Activated CD4-positive, CD25-positive, alpha-beta regulatory T cell (primary cell): ENCODE data around the gene STAT1.

Source experiments
- DNase-seq, 4 experiments: peaks; one replicate each; lab custom pipeline; 2025; lab: John Stamatoyannopoulos, UW

STAT1 gene

DNA sequence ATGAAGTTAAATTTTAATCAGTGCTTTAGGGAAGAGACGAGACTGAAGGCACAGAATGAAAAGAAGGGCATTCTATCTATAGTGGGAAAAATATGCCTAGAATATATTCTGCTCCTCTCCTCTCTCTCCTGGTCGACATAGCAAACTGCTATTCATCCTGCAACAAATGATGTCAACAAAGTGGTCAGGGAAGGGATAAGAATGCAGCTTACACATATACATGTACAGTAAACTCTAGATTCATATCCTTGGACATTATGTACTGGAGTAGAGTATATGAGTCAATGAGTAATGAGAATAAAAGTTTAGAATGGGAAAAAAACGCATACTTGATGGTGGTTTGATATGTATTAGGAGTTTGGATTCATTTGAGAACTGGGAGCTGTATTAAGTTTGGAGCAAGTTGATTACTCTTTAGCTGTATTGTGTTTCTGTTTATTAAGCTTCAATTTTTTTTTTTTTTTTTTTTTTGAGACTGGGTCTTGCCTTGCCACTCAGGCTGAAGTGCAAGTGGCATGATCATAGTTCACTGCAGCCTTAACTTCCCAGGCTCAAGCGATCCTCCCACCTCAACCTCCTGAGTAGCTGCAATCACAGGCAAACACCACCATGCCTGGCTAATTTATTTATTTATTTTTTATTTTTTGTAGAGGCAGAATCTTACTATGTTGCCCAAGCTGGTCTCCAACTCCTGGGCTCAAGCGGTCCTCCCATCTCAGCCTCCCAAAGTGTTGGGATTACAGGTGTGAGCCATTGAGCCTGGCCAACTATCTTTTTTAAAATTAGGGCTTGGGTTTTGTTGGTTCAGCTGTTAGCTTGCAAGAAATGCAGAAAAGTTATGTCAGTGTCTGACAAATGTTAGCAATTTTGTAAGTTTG lies 53.8 kb downstream of the STAT1 start:
- DNase-seq: no peak

DNA sequence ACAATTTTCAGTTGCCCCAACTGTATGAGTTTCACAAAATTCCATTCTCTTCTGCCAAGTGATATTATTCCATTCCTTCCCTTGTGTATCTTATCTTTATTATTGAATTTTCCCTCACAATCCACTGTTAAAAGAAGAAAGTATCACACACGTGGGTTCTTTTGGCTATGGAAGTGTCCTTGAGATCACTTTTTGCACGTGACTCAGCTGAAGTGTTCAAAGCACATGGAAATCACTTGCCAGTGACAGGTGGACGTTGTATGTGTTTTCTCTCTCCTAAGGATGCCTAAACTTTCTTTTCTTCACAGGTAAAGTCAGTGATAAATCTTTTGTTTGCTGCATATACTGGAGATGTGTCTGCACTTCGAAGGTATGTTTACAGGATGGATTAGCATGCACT lies 60.7 kb downstream of the STAT1 start:
- DNase-seq: no peak

DNA sequence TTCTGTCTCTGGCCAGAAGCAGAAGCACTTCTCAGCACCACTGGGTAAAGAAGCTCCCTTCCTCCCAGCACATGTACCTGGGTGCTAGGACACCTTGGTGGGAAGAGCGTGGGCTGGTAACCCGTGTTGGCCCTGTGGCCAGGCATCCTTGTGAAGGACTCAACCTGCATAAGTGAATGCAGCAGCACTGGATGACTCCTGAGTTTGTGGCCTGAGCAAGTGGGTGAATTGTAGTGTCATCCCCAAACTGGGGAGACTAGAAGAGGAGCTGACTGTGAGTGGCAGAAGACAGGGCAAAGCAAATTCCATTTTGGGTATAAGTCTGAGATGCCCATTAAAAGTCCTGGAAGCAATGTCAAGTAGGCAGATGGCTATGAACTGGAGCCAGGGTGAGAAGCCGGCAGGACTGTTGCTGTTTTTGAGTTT lies 63.4 kb downstream of the STAT1 start:
- DNase-seq: no peak

DNA sequence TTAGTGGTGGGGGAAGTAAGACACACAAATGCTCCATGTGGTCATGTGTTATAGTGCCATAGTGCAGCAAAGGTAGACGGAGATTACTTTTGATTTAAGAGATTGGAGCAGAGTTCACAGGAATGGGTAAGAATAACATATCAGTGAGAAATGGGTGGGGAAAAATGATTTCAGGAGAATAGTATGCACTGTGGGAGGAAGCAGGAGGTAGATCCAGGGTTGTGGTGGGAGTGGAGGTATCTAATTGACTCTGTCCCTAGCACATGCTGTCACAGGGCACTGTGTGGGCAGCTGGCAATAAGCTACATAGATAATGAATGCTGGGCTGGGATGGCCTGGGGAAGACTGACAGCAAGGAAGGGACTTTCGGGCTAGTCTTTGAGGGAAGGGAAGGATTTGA lies 65.3 kb downstream of the STAT1 start:
- no peak for DNase-seq

DNA sequence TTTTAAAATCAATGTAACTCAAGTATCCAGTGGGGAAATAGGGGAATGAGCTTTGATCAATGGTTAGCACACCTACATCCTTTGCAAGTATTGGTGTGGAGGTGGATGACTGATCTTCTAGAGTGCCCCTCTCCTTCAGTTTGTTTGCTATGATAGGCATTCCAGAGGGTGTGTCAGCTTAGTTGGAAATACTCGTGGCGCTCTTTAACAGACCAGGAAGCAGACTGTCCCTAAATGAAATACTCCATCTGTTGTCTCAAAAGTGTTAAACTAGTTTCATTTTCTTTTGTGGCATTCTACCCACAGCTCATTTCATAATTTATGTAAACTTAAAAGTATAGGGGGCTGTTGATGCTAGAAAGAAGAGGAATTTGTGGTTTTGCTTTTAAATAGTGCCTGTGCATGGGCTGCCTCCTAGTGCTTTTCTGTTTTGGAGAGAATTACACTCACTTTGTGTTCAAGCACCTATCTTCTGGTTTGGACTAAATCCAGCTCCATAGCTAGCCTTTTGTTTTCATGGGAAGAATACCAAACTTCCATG lies 66.2 kb downstream of the STAT1 start:
- DNase-seq: no peak

DNA sequence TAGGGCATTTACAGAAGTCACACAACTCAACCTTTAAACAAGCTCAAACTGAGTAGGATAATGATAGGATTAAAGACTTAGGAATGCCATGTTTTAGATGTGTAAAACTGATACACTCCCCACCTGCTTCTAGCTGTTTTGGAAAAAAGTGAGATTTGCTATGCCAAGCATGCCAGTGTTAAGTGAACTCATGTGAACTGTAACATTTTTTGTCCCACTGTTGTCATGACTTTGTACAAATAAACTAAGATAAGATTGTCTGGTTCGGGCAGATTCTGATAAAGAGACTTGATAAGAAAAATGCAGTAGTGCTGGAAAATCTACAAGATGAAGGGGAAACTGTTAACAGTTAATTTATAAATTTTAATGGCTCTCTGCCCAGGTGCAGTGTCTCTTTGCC lies 66.8 kb downstream of the STAT1 start:
- DNase-seq: no peak

DNA sequence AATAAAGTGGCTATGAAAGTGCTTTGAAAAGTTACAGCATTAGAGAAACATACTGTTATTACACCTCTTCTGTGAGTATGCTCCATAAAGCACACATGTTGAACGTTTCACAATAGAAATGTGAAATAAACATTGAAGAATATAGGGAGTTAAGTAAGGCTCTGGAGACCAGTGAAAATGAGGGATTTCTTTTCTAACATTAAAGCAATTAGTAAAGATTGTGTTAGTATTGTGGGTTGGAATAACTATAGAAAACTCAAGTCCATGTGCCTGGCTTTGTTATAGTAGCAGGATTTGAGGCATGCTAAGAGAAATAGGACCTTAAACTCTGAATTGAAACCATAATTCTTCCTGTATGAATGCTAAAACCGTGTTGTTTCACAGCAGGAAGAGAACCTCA lies 70.3 kb downstream of the STAT1 start:
- DNase-seq: no peak

DNA sequence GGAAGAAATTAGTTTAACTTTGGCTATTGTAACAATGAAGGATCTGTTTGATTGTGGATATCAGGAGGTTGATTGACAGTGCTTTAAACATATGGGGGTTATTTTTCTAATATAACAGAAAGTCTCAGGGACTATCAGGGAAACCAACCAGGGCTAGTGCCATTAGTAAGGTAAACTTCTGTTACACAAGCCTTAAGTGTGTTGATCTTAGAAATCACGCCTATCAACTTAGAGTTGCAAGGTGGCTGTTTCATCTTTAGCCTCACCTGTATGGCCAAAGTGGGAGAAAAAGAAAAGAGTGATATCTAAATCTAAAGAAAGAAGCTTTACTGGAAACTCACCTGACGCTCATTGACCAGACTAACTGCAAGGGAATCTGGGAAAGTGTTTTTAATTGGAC lies 71.3 kb downstream of the STAT1 start:
- DNase-seq: no peak

DNA sequence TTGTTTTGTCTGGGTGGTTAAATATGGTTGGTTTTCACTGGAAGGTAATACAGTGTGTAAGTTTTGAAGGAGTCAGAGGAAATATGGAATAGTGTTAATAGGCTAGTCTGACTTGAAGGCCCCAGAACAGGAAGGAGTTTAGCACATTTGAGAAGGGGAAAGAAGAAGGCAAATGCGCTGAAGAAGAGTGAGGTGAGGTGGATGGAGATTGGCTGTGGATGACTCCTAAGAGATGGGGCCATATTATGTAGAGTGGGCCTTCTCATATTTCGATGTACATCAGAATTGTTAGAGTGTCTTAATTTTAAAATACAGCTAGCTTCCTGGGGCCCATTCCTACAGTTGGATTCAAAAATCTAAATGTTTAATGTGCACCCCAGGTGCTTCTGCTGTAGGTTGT lies 72.4 kb downstream of the STAT1 start:
- no peak for DNase-seq

DNA sequence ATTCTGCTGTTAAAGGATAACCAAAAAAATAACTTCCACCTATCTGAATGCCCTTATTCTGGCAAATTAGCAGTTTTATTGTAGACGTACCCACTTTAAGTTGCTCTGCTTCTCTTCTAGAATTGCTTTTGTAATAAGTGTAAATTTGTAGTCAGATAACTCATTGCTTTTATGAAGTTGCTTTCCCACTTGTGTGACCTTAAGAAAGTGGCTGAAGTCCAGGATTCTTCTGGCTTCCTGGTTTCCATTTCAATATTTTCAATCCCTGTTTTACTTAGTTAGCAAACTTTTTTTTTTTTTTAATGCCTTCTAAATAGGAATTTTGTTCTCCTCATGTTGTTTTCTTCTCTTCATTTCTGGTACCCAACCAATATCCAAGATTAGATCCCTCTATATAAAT lies 73.5 kb downstream of the STAT1 start:
- no peak for DNase-seq

DNA sequence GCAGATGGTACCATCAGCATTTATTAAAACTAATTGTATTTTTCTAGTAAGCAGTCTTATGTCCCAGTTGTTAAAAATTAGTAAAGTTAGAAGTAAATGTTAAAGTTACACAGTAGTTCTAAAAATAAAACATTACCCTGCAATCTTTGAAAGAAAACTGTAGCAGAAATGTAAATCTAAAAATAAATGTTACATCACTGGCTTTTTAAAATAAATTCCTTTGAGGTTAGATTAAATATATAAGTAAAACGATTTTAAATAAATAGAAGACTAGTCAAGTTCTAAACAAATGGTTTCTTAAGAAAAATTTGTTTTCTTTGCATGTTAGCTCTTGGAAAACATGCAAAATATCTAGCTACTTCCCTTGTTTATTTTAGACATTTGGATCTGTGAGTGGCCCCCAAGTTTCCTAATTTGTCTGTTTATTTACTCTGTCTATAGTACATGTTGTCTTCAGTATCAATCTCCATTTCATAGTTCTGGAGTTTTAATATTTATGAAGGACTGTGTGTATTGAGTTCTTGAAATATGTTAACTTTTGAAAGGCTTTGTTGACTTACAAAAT lies 75.1 kb downstream of the STAT1 start:
- no peak for DNase-seq

DNA sequence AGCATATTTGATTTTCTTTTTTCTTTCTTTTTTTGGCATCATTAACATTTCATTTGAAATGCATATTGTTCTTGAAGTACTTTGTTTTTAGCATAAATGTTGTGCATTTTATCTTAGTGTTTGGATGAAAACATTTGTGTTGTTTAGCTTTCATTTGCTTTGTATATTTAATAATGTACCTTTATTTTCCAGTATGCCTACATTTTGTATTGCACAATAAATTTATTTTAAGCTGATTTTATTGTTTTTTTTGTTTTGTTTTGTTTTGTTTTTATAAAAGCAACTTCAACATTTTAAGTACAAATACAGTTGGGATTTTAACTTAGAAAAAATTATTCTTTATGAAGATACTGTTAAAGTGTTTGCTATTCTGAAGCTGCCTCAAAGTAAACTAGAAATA lies 78.9 kb downstream of the STAT1 start:
- DNase-seq: no peak

DNA sequence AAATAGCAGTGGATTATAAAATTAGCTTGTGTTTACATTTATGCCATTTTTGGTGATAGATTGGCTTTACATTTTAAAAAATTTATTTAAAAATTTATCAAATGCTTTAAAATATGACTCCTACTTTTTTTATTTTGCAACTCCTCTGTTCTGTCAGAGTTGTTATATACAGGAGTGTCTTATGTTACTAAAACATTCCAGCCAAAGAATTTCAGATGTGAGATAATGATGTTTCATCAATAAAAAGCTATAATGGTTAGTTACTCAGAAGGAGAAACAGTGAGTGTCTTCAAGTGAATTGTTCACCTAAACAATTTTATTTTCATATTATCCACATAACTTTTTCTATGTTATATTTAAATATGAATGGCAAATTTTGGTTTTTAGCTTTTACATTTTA lies 80.6 kb downstream of the STAT1 start:
- DNase-seq: no peak

DNA sequence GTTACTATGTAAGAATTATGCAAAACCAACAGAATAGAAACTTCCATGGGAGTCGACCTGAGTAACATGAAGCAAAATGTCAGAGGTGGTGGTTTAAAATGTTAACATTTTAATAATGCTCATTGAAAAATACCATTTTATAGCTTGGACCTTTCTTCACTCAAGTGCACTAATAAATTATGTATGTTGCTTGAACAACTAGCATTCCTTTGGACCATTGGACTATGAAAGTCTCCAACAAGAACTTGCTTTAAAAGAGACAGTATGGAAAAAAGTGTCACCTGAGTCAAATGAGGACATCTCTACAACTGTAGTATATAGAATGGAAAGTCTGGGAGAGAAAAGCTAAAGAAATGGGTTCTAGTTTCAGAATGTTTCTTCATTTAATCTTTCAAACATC lies 81.5 kb downstream of the STAT1 start:
- DNase-seq: no peak

DNA sequence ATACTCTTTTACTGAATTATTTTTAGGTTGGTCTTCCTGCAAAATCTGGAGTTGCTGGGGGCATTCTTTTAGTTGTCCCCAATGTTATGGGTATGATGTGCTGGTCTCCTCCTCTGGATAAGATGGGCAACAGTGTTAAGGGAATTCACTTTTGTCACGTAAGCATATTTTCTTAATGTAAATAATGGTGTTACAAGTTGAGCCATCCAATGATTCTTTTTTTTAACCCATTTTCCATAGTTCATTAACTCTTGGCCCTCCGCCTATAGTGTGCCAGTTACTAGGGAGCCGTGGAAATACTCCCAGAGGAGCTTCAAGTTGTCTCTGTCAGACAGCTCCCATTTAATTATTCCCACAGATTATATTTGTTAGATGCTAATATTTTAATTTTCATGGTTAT lies 83.6 kb downstream of the STAT1 start:
- no peak for DNase-seq

DNA sequence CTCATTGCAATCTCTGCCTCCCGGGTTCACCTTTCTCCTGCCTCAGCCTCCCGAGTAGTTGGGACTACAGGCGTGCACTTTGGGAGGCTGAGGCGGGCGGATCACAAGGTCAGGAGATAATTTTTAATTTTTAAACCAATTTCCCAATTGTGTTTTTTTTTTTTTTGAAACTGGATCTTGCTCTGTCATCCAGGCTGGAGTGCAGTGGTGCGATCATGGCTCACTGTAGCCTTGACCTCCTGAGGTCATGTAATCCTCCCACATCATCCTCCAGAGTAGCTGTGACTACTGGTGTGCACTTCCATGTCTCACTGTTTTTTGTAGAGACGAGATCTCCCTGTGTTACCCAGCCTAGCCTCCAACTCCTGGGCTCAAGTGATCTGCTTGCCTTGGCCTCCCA lies 84.1 kb downstream of the STAT1 start:
- no peak for DNase-seq

DNA sequence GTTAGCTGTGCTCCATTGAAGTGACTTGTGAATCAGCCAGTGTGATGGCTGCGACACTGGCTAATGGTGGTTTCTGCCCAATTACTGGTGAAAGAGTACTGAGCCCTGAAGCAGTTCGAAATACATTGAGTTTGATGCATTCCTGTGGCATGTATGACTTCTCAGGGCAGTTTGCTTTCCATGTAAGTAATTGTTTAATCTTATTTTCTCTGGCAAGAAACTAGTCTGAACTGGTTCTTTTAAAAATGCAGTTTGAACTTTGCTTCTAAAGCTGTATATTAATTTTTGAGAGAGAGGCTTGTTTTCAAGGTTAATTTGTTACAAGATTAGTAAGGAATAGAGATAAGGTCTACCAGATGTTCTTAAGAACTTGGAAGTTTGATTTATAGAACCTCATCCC lies 86.7 kb downstream of the STAT1 start:
- DNase-seq: no peak

DNA sequence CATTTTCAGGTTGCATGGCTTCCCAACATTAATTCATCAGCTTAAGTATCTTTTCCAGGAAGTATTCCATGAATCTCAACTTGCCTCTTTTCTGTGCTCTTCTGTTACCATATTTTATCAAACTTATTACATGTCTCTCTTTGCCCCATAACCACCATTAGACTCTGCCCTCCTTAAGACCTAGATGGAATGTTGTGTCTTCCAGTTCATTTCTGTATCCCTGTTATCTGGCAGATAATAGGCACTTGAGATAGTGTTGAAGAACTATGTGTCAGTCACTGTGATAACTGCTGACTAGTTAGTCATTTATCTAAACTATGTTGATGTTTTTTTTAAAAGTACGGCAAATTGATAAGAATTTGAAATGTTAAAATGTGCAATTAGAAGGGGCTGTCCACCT lies 91.6 kb downstream of the STAT1 start:
- no peak for DNase-seq

DNA sequence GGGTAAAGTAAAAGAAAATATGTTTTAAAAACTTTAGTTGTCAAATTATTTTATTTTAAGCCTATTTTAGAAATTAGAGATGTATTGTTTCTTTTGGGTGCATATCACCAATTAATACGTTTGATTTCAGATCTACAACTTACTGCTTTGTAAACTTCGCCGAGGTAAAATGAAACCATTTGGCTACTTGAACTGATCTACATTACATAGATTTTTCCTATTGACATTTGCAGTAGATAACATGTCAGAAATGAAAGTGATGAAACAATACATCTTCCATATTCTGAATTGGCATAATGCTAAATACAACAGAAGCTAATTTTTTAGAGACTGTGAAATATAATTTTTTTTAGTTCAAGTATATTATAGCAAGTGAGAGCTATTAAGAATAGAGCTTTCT lies 93.9 kb downstream of the STAT1 start:
- DNase-seq: no peak
